Esophagus squamous epithelium (tissue), 5 donors: Measurements from ENCODE around the gene PANK4. TPM values are rescaled to one million over a fixed set of nuclear protein-coding genes. Genes with fewer than 3 reads are reported as not detected.

Source experiments
- DNase-seq: peaks from one replicate; lab custom pipeline; 2025; lab: John Stamatoyannopoulos, UW
- H3K27ac ChIP-seq, 4 donors: fragments of 200-600 bp; sonication (generic); one replicate each; pipeline ENCODE4 v1.5.1; 2016 to 2019; ENCODE audit warnings: mild to moderate bottlenecking in 1 of 4
- H3K27me3 ChIP-seq, 4 donors: fragments of 200-600 bp; sonication (generic); 1 replicate in 3 of 4; 2 replicates in 1 of 4; pipeline versions ENCODE4 v1.5.1 to v1.6.0; 2017 to 2021; ENCODE audit warnings: antibody characterized with exemption in 1 of 4
- H3K36me3 ChIP-seq, 3 donors: fragments of 200-600 bp; sonication (generic); one replicate each; pipeline ENCODE4 v1.5.1; 2016 to 2019
- H3K4me1 ChIP-seq, 3 donors: fragments of 200-600 bp; sonication (generic); one replicate each; pipeline ENCODE4 v1.5.1; 2017 to 2019
- H3K4me3 ChIP-seq, 4 donors: fragments of 200-600 bp; sonication (generic); 1 replicate in 3 of 4; 2 replicates in 1 of 4; pipeline ENCODE4 v1.5.1; 2016 to 2019; ENCODE audit warnings: mild to moderate bottlenecking in 2 of 4, moderate library complexity in 1 of 4
- H3K9me3 ChIP-seq, 3 donors: fragments of 200-600 bp; sonication (generic); one replicate each; pipeline ENCODE4 v1.5.1; 2016 to 2019
- POLR2A ChIP-seq, 4 donors: fragments of 450-650 bp; IDR thresholded peaks; one replicate each; pipeline ENCODE4 v1.6.1; 2017; ENCODE audit warnings: antibody characterized with exemption in 4 of 4, mild to moderate bottlenecking in 4 of 4, moderate library complexity in 3 of 4
- WGBS, 2 donors: methylation state at CpG; one replicate each; pipeline ENCODE4 v1.1.5; 2018; 5-methylcytosine and 5-hydroxymethylcytosine counted together
- intact Hi-C: fragments of 100-400 bp; cut with DNase I; formaldehyde crosslinking; loops from one replicate; pipeline ENCODE4 v1.15.0; 2022
- total RNA-seq, 4 donors: library from RNA; depleted of rRNA; stranded (reverse); fragments of >200 nt; gene quantifications; one replicate each; pipeline ENCODE4 v1.1.0, GENCODE V29; 2016
- TF ChIP-seq, protein P1 (sequence below), 6 experiments: fragments of 450-650 bp in 4 of 6; fragments of 200-600 bp in 2 of 6; sonication (generic) in 2 of 6; IDR thresholded peaks; one replicate each; pipeline ENCODE4 v1.5.1; 2016 to 2019; ENCODE audit warnings: antibody characterized with exemption in 6 of 6, mild to moderate bottlenecking in 4 of 6, moderate library complexity in 4 of 6
- donor health status: DM: yes; HTN: yes; CAD: no.

PANK4 gene
- total RNA-seq, 4 donors from 2014 or later = 11.8 to 29.1 (median 17.0) TPM

GRCh38 chr1:2501820-2502119 lies 24.6 kb downstream of the PANK4 start:
- Histone ChIP-seq H3K27me3 (peaks cover 0 to 65% (median 0%) of the 10 kb centered on the region in 4 donors), H3K4me1 (peaks cover 0 to 37% (median 0%) of the 10 kb centered on the region in 3 donors), H3K27ac (no peak overlapping the region), H3K9me3 (no peaks in the 10 kb centered on the region), H3K36me3 (peaks cover 0 to 43% (median 0%) of the 10 kb centered on the region in 3 donors), H3K4me3 (no peak overlapping the region)
- TF ChIP-seq, protein P1, sequence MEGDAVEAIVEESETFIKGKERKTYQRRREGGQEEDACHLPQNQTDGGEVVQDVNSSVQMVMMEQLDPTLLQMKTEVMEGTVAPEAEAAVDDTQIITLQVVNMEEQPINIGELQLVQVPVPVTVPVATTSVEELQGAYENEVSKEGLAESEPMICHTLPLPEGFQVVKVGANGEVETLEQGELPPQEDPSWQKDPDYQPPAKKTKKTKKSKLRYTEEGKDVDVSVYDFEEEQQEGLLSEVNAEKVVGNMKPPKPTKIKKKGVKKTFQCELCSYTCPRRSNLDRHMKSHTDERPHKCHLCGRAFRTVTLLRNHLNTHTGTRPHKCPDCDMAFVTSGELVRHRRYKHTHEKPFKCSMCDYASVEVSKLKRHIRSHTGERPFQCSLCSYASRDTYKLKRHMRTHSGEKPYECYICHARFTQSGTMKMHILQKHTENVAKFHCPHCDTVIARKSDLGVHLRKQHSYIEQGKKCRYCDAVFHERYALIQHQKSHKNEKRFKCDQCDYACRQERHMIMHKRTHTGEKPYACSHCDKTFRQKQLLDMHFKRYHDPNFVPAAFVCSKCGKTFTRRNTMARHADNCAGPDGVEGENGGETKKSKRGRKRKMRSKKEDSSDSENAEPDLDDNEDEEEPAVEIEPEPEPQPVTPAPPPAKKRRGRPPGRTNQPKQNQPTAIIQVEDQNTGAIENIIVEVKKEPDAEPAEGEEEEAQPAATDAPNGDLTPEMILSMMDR (IDR thresholded peaks at IDR 0.05) = no peak
- TF ChIP-seq POLR2A (IDR thresholded peaks at IDR 0.05) = no peak
- WGBS, 2 donors = 100% methylated on average over 1 of the region's 7 CpGs; no CpG with 5 or more reads in 1 of the 2 donors
- DNase-seq = no peak
- intact Hi-C loops = no loop called here

DNA sequence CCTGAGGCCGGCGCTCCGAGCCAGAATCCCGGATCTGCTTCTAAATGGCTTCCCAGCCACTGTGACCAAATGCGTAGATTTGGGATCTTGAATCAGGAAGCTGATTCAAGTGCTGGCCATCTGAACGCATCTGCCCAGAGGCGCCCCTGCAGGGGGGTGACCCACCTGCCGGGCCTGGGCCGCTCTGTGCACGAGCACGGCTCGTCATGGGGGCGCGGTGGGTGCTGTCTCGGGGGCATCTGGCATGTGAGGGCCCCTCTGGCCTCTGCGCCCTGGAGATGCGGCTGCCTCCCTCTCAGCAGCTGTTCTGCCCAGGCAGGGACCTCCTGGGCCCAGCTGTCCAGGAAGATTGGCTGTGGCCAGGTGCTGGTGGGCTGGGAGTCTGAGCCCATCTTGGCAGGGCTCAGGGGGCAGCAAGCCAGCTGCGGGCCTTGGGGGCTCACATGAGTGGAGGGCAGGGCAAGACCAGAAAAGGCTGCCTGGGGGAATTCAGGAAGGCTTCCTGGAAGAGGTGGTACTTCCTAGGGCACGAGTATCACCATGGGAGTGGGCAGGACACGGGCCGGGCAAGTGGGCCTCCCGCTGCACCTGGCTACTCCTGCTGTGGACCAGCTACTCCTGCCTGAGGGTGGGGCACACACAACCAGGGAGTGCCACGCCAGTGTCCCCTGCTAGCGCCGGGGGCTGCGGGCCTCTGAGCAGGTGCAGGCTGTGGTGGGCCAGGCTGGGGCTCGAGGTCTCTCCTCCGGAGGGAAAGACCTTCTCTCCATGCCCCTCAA lies 25.2 kb downstream of the PANK4 start:
- H3K27me3 ChIP-seq = peaks cover 0 to 65% (median 0%) of the 10 kb centered on the region in 4 donors

DNA sequence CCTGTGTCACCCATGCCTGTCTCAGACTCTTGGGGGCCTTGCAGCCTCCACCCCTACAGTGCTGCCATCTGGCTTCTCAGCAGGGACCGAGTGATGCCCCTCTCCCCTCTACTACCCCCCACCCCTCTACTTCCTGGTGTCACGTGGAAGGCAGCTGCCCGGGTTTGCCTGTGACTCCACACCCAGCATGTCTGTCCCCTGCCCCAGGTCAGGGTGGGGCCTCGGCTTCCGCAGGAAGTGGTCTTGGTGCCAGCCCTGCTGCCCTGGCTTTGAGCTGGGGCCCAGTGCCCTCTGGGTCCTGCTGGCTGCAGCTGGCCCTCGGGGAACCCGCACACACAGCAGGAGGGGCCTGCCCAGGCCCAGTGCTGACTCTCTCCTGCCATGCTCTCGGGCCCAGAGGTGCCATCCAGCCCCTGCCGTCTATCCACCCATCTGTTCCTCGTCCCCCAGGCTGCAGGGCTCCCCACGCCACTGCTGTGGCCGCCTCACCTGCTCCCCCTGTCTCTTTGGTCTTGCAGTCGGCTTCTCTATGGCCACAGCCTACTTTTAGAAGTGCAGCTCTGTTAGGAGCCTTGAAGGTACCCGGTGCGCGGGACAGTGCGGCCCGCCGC lies 26.3 kb downstream of the PANK4 start:
- Histone ChIP-seq H3K4me1 (peaks cover 0 to 21% (median 0%) of the 10 kb centered on the region in 3 donors), H3K36me3 (peaks cover 0 to 43% (median 0%) of the 10 kb centered on the region in 3 donors), H3K27ac (no peak overlapping the region), H3K9me3 (no peaks in the 10 kb centered on the region), H3K27me3 (peaks cover 0 to 63% (median 0%) of the 10 kb centered on the region in 4 donors), H3K4me3 (no peak overlapping the region)
- no peak for TF ChIP-seq POLR2A (IDR thresholded peaks at IDR 0.05)
- TF ChIP-seq, protein P1 (IDR thresholded peaks at IDR 0.05) = no peak
- no peak for DNase-seq
- intact Hi-C loops = no loop called here
- 13 to 73% methylated on average over 3 to 4 of the region's 19 CpGs for WGBS, 2 donors

More for the DNA sequence above, 25.2 kb downstream of the PANK4 start:
- Histone ChIP-seq H3K36me3 (peaks cover 0 to 43% (median 0%) of the 10 kb centered on the region in 3 donors), H3K4me3 (no peak overlapping the region), H3K9me3 (no peaks in the 10 kb centered on the region), H3K27ac (no peak overlapping the region), H3K4me1 (peaks cover 0 to 32% (median 0%) of the 10 kb centered on the region in 3 donors)
- DNase-seq = no peak
- intact Hi-C loops = no loop called here
- WGBS, 2 donors = 0 to 37% methylated on average over 1 to 4 of the region's 28 CpGs
- TF ChIP-seq POLR2A (IDR thresholded peaks at IDR 0.05) = no peak
- TF ChIP-seq, protein P1 (IDR thresholded peaks at IDR 0.05) = no peak

DNA sequence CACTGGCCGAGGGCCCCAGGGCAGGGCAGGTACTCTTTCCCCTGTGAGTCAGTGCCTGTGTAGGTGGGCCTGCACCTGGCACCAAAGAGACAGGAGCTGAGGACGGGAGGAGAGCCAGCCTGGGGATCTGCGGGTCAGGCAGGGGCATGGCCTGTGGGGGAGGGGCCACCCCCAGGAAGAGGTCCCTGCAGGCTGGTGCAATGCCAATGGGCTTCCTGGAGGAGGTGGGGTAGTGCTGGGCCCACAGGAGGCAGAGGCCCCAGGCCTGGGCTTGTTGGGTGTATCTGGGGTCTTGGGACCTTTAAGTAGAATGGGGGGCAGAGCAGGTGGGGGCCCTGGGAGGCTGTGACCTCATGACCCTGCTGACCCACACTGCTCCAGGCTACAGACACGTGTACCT lies 27.1 kb downstream of the PANK4 start:
- H3K27ac ChIP-seq = no peak overlapping the region
- no peaks in the 10 kb centered on the region for H3K9me3 ChIP-seq
- peaks cover 0 to 13% (median 0%) of the 10 kb centered on the region in 3 donors for H3K4me1 ChIP-seq
- intact Hi-C loops = no loop called here
- no peak for DNase-seq
- H3K36me3 ChIP-seq = peaks cover 0 to 36% (median 0%) of the 10 kb centered on the region in 3 donors
- 36% methylated on average over 3 of the region's 4 CpGs; no CpG with 5 or more reads in 1 of the 2 donors for WGBS, 2 donors
- H3K27me3 ChIP-seq = peaks cover 0 to 55% (median 0%) of the 10 kb centered on the region in 4 donors
- TF ChIP-seq, protein P1 (IDR thresholded peaks at IDR 0.05) = no peak
- TF ChIP-seq POLR2A (IDR thresholded peaks at IDR 0.05) = no peak
- no peak overlapping the region for H3K4me3 ChIP-seq

DNA sequence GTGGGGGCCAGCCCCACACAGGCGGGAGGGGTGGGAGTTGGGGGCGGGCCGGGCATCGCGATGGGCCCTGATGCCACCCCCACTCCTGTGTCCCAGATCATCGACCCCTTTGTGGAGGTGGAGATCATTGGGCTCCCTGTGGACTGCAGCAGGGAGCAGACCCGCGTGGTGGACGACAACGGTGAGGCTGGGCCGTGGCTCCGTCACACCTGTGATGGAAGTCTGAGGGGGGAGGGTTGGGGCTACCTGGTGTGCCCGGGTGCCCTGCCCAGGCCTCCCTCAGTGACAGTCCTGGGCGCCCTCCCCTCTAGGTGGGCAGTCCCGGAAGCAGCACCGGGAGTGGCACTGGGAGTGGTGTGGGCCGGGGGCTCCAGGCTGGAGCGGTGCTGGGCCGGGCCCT lies 27.7 kb downstream of the PANK4 start:
- Histone ChIP-seq H3K9me3 (no peaks in the 10 kb centered on the region), H3K4me1 (peaks cover 0 to 9% (median 0%) of the 10 kb centered on the region in 3 donors), H3K36me3 (peaks cover 0 to 32% (median 0%) of the 10 kb centered on the region in 3 donors), H3K27ac (no peak overlapping the region), H3K27me3 (peaks cover 0 to 49% (median 0%) of the 10 kb centered on the region in 4 donors), H3K4me3 (no peak overlapping the region)
- no peak for DNase-seq
- TF ChIP-seq, protein P1 (IDR thresholded peaks at IDR 0.05) = no peak
- TF ChIP-seq POLR2A (IDR thresholded peaks at IDR 0.05) = no peak
- intact Hi-C loops = no loop called here
- no CpG with 5 or more reads among the region's 19 CpGs for WGBS, 2 donors
